ENCODE data around the gene MED8. TPM values are rescaled to one million over a fixed set of nuclear protein-coding genes. Genes with fewer than 3 reads are reported as not detected.
"Not testable (repeated sequence)": the region's sequence is repeated elsewhere in the genome, so short reads cannot be mapped to it uniquely, and the experiment has no call there.

The MED8 gene
- total and polyA plus RNA-seq, 5 donors from 2014 or later, result 18.4 to 51.3 (median 45.9) TPM

- DNase-seq (no peak), ATAC-seq (ENCODE audit: low read depth in 2 of 2) (no peak)
- no peaks in the 10 kb centered on the region for H3K27me3 ChIP-seq (ENCODE audit: control insufficient read depth, insufficient read depth, low read length)
- no peak overlapping the region for H3K27ac ChIP-seq (ENCODE audit: insufficient read depth, low read length, poor library complexity, severe bottlenecking)
- peaks cover 31% of the 10 kb centered on the region for H3K36me3 ChIP-seq (ENCODE audit: control insufficient read depth, insufficient read depth, low read length)
- Mint-ChIP-seq H3K4me3 (no peak overlapping the region), H3K9me3 (no peaks in the 10 kb centered on the region), H3K27ac (no peak overlapping the region), H3K36me3 (peaks cover 30% of the 10 kb centered on the region), H3K4me1 (peaks cover 0 to 22% (median 6%) of the 10 kb centered on the region in 4 donors), H3K27me3 (no peaks in the 10 kb centered on the region)
- H3K9me3 ChIP-seq (ENCODE audit: control insufficient read depth in 2 of 2, low read length in 2 of 2), result no peaks in the 10 kb centered on the region
- no peaks in the 10 kb centered on the region for H3K4me1 ChIP-seq (ENCODE audit: control insufficient read depth, insufficient read depth, low read length, poor library complexity, severe bottlenecking)
- no peak overlapping the region for H3K4me3 ChIP-seq (ENCODE audit: low read depth, low read length)
Measured at GRCh38 chr1:43379476-43379875, 10.1 kb downstream of the MED8 start.

GRCh38 chr1:43377831-43378230 lies 11.8 kb downstream of the MED8 start:
- no peak overlapping the region for H3K27ac ChIP-seq (ENCODE audit: insufficient read depth, low read length, poor library complexity, severe bottlenecking)
- no peak overlapping the region for H3K4me3 ChIP-seq (ENCODE audit: low read depth, low read length)
- Mint-ChIP-seq H3K36me3 (peaks cover 30% of the 10 kb centered on the region), H3K9me3 (no peaks in the 10 kb centered on the region), H3K27ac (no peak overlapping the region), H3K4me1 (peaks cover 0 to 18% (median 6%) of the 10 kb centered on the region in 4 donors), H3K27me3 (no peaks in the 10 kb centered on the region), H3K4me3 (no peak overlapping the region)
- H3K27me3 ChIP-seq (ENCODE audit: control insufficient read depth, insufficient read depth, low read length), result no peaks in the 10 kb centered on the region
- DNase-seq, result no peak
- H3K36me3 ChIP-seq (ENCODE audit: control insufficient read depth, insufficient read depth, low read length), result peaks cover 16% of the 10 kb centered on the region
- ATAC-seq (ENCODE audit: low read depth in 2 of 2), result no peak
- no peaks in the 10 kb centered on the region for H3K4me1 ChIP-seq (ENCODE audit: control insufficient read depth, insufficient read depth, low read length, poor library complexity, severe bottlenecking)
- no peaks in the 10 kb centered on the region for H3K9me3 ChIP-seq (ENCODE audit: control insufficient read depth in 2 of 2, low read length in 2 of 2)

GRCh38 chr1:43376723-43377235 lies 12.8 kb downstream of the MED8 start:
- no peak for DNase-seq
- Mint-ChIP-seq H3K4me3 (peak overlapping the region in 1 of 4 donors; percentile 8), H3K27ac (peak overlapping the region in 1 of 3 donors; percentile 56), H3K4me1 (peaks cover 0 to 15% (median 6%) of the 10 kb centered on the region in 4 donors), H3K36me3 (peaks cover 26% of the 10 kb centered on the region), H3K9me3 (no peaks in the 10 kb centered on the region), H3K27me3 (no peaks in the 10 kb centered on the region)
- no peaks in the 10 kb centered on the region for H3K9me3 ChIP-seq (ENCODE audit: control insufficient read depth in 2 of 2, low read length in 2 of 2)
- H3K4me1 ChIP-seq (ENCODE audit: control insufficient read depth, insufficient read depth, low read length, poor library complexity, severe bottlenecking), result no peaks in the 10 kb centered on the region
- no peak overlapping the region for H3K4me3 ChIP-seq (ENCODE audit: low read depth, low read length)
- no peak overlapping the region for H3K27ac ChIP-seq (ENCODE audit: insufficient read depth, low read length, poor library complexity, severe bottlenecking)
- peaks cover 6% of the 10 kb centered on the region for H3K36me3 ChIP-seq (ENCODE audit: control insufficient read depth, insufficient read depth, low read length)
- no peaks in the 10 kb centered on the region for H3K27me3 ChIP-seq (ENCODE audit: control insufficient read depth, insufficient read depth, low read length)
- ATAC-seq (ENCODE audit: low read depth in 2 of 2), result no peak

GRCh38 chr1:43373066-43373940 lies 16.3 kb downstream of the MED8 start:
- Histone ChIP-seq H3K4me1 (ENCODE audit: control insufficient read depth, insufficient read depth, low read length, poor library complexity, severe bottlenecking) (peaks cover 8% of the 10 kb centered on the region), H3K36me3 (ENCODE audit: control insufficient read depth, insufficient read depth, low read length) (no peaks in the 10 kb centered on the region), H3K27me3 (ENCODE audit: control insufficient read depth, insufficient read depth, low read length) (no peaks in the 10 kb centered on the region), H3K9me3 (ENCODE audit: control insufficient read depth in 2 of 2, low read length in 2 of 2) (no peaks in the 10 kb centered on the region), H3K4me3 (ENCODE audit: low read depth, low read length) (no peak overlapping the region), H3K27ac (ENCODE audit: insufficient read depth, low read length, poor library complexity, severe bottlenecking) (no peak overlapping the region)
- Mint-ChIP-seq H3K27me3 (no peaks in the 10 kb centered on the region), H3K4me3 (no peak overlapping the region), H3K27ac (no peak overlapping the region), H3K36me3 (peaks cover 12% of the 10 kb centered on the region), H3K4me1 (peaks cover 12 to 37% (median 16%) of the 10 kb centered on the region in 4 donors), H3K9me3 (no peaks in the 10 kb centered on the region)
- no peak for ATAC-seq (ENCODE audit: low read depth in 2 of 2)
- no peak for DNase-seq

GRCh38 chr1:43372172-43372571 lies 17.4 kb downstream of the MED8 start:
- Histone ChIP-seq H3K36me3 (ENCODE audit: control insufficient read depth, insufficient read depth, low read length) (no peaks in the 10 kb centered on the region), H3K4me3 (ENCODE audit: low read depth, low read length) (no peak overlapping the region), H3K9me3 (ENCODE audit: control insufficient read depth in 2 of 2, low read length in 2 of 2) (no peaks in the 10 kb centered on the region), H3K27me3 (ENCODE audit: control insufficient read depth, insufficient read depth, low read length) (no peaks in the 10 kb centered on the region), H3K27ac (ENCODE audit: insufficient read depth, low read length, poor library complexity, severe bottlenecking) (no peak overlapping the region), H3K4me1 (ENCODE audit: control insufficient read depth, insufficient read depth, low read length, poor library complexity, severe bottlenecking) (peaks cover 11% of the 10 kb centered on the region)
- no peak for DNase-seq
- Mint-ChIP-seq H3K27ac (no peak overlapping the region), H3K9me3 (no peaks in the 10 kb centered on the region), H3K27me3 (no peaks in the 10 kb centered on the region), H3K36me3 (peaks cover 10% of the 10 kb centered on the region), H3K4me1 (peaks cover 14 to 37% (median 18%) of the 10 kb centered on the region in 4 donors), H3K4me3 (no peak overlapping the region)
- no peak for ATAC-seq (ENCODE audit: low read depth in 2 of 2)

- Histone ChIP-seq H3K36me3 (ENCODE audit: control insufficient read depth, insufficient read depth, low read length) (peaks cover 1% of the 10 kb centered on the region), H3K4me3 (ENCODE audit: low read depth, low read length) (no peak overlapping the region), H3K9me3 (ENCODE audit: control insufficient read depth in 2 of 2, low read length in 2 of 2) (no peaks in the 10 kb centered on the region), H3K27me3 (ENCODE audit: control insufficient read depth, insufficient read depth, low read length) (no peaks in the 10 kb centered on the region), H3K27ac (ENCODE audit: insufficient read depth, low read length, poor library complexity, severe bottlenecking) (no peak overlapping the region), H3K4me1 (ENCODE audit: control insufficient read depth, insufficient read depth, low read length, poor library complexity, severe bottlenecking) (peaks cover 27% of the 10 kb centered on the region)
- H3K4me1 Mint-ChIP-seq, result peaks cover 14 to 46% (median 21%) of the 10 kb centered on the region in 4 donors
- H3K27ac Mint-ChIP-seq, result peak overlapping the region; percentile 5 to 91 (median 44)
- peak overlapping the region; percentile 31 to 76 (median 65) for H3K4me3 Mint-ChIP-seq
- ATAC-seq (ENCODE audit: low read depth in 2 of 2) (no peak), DNase-seq (no peak)
- H3K27me3 Mint-ChIP-seq, result no peaks in the 10 kb centered on the region
- H3K9me3 Mint-ChIP-seq, result no peaks in the 10 kb centered on the region
- peaks cover 2% of the 10 kb centered on the region for H3K36me3 Mint-ChIP-seq
Measured at GRCh38 chr1:43370564-43370963, 19.0 kb downstream of the MED8 start.

- not testable (repeated sequence) for H3K9me3 Mint-ChIP-seq; H3K27ac Mint-ChIP-seq; H3K36me3 Mint-ChIP-seq; H3K27me3 Mint-ChIP-seq; ATAC-seq (ENCODE audit: low read depth in 2 of 2); H3K27me3 ChIP-seq (ENCODE audit: control insufficient read depth, insufficient read depth, low read length); H3K36me3 ChIP-seq (ENCODE audit: control insufficient read depth, insufficient read depth, low read length); H3K9me3 ChIP-seq (ENCODE audit: control insufficient read depth in 2 of 2, low read length in 2 of 2); H3K27ac ChIP-seq (ENCODE audit: insufficient read depth, low read length, poor library complexity, severe bottlenecking); H3K4me3 ChIP-seq (ENCODE audit: low read depth, low read length); DNase-seq
- peak overlapping the region in 1 of 4 donors; percentile 31 for H3K4me3 Mint-ChIP-seq
- peaks cover 28% of the 10 kb centered on the region for H3K4me1 ChIP-seq (ENCODE audit: control insufficient read depth, insufficient read depth, low read length, poor library complexity, severe bottlenecking)
- H3K4me1 Mint-ChIP-seq, result peaks cover 14 to 51% (median 23%) of the 10 kb centered on the region in 4 donors
Measured at GRCh38 chr1:43369779-43370178, 19.8 kb downstream of the MED8 start.
